GM21526 (cell line): ENCODE measurements around the gene PALM.
"Not testable (repeated sequence)": the region's sequence is repeated elsewhere in the genome, so short reads cannot be mapped to it uniquely, and the experiment has no call there.

Source experiments
- ATAC-seq: cut with Tn5 transposase; IDR thresholded peaks from one replicate; pipeline ENCODE4 v1.9.1; 2021; ENCODE audit warnings: moderate library complexity; ENCODE audit not compliant: unreplicated experiment, low FRiP score

Gene PALM

DNA sequence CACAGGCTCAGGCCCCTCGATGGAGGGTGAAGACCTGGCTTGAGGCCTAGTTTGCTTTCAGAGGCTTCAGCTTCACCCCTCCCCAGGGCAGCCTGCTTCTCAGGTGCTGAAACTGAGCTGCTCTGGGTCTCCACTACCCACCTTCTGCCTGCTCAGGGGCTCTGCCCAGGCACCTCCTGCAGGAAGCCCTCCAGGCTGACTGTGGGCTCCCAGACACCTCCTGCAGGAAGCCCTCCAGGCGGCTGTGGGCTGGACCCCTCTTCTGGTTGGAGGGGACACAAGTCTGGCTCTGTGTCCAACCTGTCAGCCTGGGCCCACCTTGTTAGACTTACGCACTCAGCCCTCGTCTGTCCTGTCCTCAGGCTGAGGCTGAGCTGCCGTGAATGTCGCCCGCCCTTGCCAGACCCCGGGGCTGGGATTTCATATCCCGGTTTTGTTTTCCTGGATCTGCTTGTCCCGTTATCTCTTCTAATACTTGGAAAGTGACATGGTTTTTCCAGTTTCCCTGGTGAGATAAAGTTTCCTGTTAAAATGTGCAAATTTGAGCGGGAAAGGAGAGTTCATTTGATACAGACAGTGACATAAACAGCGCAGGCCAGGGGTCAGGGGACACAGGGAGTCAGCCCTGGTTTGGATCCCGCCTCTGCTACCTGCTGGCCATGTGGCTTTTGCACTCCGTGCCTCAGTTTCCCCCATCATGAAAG is 21.4 kb downstream of the PALM start:
- ATAC-seq = no peak

DNA sequence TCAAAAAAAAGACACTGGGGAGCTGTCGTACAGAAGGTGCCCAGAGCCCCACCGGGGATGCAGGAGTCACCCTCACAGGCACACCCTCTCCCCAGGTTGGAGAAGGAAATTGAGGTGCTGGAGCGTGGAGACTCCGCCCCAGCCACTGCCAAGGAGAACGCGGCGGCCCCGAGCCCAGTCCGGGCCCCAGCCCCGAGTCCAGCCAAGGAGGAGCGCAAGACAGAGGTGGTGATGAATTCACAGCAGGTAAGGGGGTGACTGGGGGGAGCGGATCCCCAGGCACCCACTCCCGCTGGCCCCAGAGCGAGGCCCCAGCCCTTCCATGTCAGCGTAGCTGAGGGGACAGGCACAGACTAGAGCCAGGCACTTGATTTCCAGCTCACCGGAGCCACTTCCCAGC is 22.3 kb downstream of the PALM start:
- ATAC-seq = no peak

DNA sequence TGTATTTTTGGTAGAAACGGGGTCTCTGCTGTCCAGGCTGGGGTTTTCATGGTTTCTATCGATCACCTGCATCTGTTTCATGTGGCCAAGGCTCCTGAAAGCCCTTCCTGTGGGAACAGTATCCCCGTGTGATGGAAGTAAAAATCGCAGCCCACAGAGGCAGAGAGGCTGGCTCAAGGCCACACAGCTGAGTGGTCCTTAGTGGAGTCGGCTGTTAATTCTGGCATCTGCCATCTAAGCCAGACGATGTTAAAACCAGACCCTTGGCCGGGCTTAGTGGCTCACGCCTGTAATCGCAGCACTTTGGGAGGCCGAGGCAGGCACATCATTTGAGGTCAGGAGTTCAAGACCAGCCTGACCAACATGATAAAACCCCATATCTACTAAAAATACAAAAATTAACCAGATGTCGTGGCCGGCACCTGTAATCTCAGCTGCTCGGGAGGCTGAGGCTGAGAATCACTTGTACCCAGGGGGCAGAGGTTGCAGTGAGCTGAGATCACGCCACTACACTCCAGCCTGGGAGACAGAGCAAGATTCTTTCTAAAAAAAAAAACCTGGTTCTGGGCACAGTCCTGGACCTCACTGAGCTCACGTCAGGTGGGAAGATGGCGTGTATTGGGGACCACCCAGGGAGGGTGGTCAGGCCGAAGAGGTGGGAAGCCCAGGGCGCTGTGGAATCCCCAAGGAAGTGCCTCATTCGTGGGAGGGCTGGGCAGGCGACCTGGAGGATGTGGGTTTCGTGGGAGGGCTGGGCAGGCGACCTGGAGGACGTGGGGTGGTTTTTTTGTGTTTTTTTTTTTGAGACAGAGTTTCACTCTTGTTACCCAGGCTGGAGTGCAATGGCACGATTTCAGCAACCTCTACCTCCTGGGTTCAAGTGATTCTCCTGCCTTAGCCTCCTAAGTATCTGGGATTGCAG is 23.7 kb downstream of the PALM start:
- ATAC-seq = no peak

- no peak for ATAC-seq
Measured at GRCh38 chr19:734716-735115, 26.0 kb downstream of the PALM start.

DNA sequence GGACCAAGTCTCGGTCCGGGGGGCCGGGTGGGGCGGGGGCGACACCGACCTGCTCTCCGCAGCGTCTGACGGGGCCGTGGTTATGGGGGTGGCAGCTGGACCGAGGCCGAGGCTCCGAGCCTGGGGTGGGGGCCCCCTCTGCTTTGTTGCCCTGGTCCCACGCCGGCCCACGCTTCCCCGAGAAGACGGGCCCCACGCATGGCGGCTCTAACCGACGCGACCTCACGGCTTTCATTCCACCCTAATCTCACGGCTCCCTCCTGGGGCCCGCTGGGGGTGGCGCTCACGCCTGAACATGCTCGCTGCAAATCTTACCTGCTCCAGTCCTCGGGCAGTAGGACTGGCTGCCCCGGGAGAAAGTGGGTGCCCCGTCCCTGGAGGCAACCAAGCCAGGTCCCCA is 27.4 kb downstream of the PALM start:
- ATAC-seq = no peak

- ATAC-seq = no peak
Measured at GRCh38 chr19:737591-738093, 28.9 kb downstream of the PALM start.

- ATAC-seq = no peak
Measured at GRCh38 chr19:738509-739128, 29.9 kb downstream of the PALM start.

DNA sequence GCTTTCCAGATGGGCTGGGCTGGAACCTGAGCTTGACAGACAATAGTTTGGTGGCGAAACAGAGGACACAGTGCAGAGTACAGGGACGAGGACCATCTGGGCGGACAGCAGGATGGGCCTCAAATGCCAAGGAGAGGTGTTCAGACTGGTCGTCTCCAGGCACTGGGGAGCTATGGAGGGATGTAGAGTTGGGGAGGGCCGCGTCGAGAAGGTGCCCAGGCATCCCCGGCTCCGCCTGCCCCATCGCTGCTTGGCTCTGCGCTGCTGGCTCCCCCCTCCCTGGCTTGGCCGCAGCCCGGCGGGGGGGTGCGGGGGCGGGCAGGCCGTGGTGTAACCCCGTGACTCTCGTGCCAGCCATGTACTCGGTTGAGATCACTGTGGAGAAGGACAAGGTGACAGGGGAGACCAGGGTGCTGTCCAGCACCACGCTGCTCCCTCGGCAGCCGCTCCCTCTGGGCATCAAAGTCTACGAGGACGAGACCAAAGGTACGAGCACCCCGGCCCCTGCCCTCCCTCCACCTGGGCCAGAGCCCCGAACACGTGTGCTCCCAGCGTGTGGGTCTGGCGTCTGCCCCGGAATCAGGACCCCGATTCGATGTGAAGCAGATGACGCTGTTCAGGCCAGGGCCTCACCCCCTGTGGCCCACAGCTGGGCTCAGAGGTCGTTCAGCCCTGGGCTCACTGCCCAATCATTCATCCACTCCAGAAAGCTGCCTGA is 31.4 kb downstream of the PALM start:
- ATAC-seq = no peak

GRCh38 chr19:740816-741505 is 32.2 kb downstream of the PALM start:
- not testable (repeated sequence) for ATAC-seq

DNA sequence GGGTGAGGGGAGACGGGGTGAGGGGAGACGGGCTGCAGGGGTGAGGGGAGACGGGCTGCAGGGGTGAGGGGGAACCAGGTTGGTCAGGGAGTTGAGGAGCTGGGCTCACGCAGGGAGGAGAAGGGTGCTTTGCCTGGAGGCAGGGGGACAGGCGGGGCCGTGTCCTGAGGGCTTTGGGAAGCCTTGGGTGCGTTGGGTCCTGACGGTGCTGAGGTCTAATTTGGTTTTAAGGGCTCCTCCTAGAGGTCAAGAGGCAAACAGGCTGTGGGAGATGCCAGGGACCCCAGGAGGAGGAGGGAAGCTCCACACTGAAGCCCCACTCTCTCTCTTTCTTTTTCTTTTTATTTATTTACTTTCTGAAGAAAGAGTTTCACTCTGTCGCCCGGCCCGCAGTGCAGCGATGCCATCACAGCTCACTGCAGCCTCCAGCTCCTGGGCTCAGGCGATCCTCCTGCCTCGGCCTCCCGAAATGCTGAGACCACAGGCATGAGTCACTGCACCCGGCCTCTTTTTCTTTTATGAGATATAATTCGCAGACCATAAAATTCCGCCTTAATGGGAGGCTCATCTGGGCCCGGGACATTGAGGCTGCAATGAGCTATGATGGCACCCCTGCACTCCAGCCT is 32.9 kb downstream of the PALM start:
- ATAC-seq = no peak

- ATAC-seq = no peak
Measured at GRCh38 chr19:742540-743075, 33.9 kb downstream of the PALM start.

- no peak for ATAC-seq
Measured at GRCh38 chr19:743168-743687, 34.5 kb downstream of the PALM start.

DNA sequence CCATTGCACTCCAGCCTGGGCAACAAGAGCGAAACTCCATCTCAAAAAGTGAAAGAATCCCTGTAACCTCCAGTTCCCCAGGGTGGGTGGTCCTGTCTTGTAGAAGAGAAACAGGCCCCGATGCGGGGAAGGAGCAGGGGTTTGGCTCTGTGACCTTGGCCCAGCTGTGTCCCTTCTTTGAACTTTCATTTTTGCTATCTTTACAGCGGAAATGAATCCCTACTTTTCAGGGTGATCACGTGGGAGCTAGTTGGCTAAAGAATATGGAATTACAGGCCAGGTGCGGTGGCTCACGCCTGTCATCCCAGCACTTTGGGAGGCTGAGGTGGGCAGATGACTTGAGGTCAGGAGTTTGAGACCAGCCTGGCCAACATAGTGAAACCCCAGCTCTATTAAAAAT is 36.4 kb downstream of the PALM start:
- not testable (repeated sequence) for ATAC-seq

DNA sequence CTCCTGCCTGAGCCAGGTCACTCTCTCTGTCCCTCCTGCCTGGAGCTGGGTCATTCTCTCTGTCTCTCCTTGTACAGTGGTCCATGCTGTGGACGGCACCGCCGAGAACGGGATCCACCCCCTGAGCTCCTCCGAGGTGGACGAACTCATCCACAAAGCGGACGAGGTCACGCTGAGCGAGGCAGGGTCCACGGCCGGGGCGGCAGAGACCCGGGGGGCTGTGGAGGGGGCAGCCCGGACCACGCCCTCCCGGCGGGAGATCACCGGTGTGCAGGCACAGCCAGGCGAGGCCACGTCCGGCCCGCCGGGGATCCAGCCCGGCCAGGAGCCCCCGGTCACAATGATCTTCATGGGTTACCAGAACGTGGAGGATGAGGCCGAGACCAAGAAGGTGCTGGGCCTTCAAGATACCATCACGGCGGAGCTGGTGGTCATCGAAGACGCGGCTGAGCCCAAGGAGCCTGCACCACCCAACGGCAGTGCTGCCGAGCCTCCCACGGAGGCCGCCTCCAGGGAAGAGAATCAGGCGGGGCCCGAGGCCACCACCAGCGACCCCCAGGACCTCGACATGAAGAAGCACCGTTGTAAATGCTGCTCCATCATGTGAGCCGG is 37.6 kb downstream of the PALM start:
- ATAC-seq = no peak

DNA sequence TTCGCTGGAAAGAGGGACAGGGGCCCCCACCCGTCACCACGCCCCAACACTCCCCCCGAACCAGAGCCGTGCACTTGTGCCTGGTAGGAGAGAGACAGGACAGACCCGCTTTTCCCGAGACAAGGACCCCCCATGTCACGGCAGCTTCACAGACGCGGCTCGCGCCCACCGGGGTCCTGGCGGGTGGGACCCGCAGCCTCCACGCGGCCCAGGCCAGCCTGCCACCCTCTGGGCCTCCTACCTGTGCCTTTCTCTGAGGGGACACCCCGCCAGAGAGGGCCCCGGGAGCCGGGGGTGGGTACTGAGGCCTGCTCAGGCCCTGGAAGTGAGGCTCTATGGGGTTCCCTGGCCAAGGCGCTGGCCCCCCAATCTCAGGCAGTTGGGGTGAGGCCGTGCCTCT is 38.2 kb downstream of the PALM start:
- no peak for ATAC-seq

DNA sequence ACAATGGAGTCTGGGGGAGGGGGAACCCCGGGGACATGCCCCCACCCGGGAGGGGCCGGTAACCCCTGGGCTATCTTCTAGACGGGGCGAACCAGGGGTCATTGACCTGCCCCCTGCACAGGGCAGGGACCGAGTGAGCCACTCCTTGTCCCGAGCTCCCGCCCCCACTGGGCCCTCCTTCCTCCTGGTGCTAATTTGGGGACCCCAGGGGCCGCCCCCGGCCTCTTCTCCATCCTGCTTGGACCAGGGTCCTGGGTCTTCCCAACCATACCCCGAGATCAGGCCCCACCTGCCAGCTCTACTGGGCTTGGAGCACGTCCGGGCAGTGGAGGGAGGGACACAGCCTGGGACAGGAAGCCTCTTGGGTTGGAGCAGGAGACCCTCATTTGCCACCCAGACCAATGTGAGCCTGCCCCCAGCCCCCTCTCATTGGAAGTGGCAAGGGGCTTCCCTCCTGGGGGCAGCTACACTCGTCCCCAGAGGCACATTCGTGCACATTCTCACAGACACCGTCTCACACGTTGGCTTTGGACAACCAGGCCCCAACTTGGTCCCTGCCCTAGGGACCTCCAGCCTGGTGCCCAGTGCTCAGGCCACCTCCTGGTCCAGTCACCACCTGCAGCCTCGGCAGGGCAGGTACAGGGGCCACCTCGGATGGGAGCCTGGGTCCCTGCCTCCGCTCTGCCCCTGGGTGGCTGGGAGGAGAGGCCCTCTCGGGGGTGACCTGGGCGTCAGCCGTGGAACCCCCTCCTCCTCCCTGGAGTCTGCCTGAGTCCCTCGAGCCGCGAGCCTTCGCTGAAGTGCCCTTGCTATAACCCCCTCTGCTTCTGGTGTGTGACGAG is 38.9 kb downstream of the PALM start:
- no peak for ATAC-seq

DNA sequence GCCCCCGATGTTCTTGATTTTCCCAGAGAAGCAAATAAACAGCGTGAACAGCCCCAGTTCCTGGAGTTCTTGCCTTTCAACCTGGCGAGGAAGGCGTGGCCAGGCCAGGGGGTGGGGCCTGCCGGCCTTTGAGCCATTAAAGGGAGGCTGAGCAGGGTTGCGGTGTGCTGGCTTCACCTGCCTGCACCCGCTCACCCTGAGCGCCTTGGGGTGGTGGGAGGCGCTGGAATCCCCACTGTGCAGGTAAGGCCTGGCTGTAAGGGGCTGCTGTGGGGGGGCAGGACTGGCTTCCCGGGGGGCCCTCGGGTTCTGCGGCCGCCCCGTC is 39.5 kb downstream of the PALM start:
- ATAC-seq = no peak

DNA sequence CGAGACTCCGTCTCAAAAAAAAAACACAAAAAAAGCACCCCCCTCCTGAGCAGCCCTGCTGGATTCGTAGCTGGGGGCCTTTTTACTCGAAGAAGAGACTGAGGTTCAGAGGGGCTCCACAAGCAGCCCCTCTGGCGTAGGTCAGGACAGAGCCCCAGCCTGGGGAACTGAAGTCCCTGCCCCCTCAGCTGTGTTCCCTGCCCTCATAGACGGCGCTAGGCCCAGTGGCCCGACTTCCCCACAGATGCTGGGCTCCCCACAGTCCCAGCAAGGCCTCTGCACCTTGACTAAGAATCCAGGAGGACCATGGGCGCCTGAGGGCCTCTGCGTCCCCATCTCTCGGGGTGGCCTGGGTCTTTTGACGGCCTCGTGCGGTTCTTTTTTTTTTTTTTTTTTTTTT is 41.1 kb downstream of the PALM start:
- no peak for ATAC-seq
